HUDEP-2 (cell line): ENCODE measurements around the gene MLLT6.
A peak's percentile ranks its signal among the peaks of the same experiment; 100 is the strongest.

Experiments used
- DNase-seq, 76 experiments: peaks; one replicate each; lab custom pipeline; 2025; ENCODE audit not compliant: unreplicated experiment in 76 of 76; lab: John Stamatoyannopoulos, UW

Gene MLLT6

GRCh38 chr17:38740806-38741205 is 35.7 kb downstream of the MLLT6 start:
- no peak for DNase-seq

DNA sequence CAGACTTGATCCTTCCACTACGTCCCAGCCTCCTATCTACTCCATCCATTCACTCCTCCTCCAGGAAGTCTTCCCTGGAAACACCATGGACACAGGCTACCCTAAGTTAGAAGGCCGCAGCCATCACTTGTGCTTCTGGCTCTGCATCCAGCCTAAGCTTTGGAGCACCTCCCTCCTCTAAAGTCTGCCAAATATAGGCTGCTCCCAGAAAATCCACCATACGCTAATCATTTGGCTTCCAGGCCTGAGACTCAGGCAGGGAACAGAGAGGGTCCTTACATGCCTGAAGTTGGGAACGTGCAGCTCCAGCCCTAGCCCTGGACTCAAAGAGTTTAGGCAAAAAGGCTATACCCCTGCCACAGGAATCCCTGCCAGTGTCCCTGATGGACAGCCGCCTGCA is 36.4 kb downstream of the MLLT6 start:
- DNase-seq, result no peak

GRCh38 chr17:38741921-38742410 is 36.9 kb downstream of the MLLT6 start:
- DNase-seq, result peak in 1 of 76 experiments; percentile 13

DNA sequence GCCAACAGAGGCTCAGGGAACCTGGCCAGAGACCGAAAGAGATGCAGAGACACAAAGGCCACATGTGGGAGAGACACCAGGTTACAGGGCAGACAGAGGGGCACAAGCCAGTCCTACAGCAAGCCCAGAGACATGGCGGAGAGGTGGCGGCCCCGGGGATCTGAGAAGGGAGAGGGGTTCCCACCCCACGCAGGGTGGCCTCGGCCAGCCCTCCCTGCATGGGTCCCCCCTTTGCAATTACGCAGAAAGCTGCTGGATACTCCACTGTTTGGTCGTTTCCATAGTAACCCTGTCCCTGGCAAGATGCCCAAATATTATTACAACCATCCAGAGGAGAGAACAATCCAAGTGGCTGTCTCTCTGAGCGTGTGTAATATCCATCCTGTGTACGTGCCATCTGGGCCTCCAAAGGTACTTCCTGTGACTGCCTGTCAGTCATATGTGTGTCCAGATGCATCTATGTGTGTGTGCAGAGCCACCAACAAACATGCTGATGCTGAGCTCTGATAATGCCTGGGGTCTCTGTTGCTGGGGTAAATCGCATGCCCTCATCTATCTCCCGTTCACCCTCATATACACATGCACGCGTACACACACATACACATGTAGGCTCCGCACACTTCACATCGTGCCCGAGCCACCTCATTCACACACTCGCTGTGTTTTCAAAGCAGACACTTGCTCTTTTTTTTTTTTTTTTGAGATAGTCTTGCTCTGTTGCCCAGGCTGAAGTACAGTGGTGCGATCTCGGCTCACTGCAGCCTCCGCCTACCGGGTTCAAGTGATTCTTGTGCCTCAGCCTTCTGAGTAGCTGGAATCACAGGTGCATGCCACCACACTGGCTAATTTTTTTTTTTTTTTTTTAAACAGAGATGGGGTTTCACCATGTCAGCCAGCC is 37.6 kb downstream of the MLLT6 start:
- DNase-seq, result no peak

- DNase-seq, result no peak
Observed at GRCh38 chr17:38743556-38744171, 38.6 kb downstream of the MLLT6 start.

DNA sequence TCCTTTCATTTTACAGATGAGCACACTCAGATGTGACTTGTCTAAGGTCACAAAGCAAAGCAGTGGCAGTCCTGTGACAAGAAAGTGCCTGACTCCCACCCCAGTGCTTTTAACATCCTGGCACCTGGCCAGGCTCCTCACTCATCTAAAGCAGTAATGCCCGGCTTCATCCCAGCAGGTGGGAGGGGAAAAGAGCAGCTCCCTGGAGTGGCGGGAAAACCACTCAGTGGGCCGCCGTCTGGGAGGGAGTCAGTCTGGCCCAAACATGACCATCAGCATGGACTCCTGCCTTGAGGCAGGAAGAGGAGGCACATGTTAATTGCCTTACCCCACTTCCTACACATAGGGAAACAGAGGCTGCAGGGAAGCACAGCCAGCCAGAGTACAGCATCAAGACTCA is 40.5 kb downstream of the MLLT6 start:
- no peak for DNase-seq

- no peak for DNase-seq
Observed at GRCh38 chr17:38746004-38746848, 41.2 kb downstream of the MLLT6 start.

- DNase-seq, result no peak
Observed at GRCh38 chr17:38746849-38747462, 41.9 kb downstream of the MLLT6 start.

- DNase-seq, result no peak
Observed at GRCh38 chr17:38747463-38748148, 42.5 kb downstream of the MLLT6 start.

- DNase-seq, result peak in 16 of 76 experiments; percentile 6 to 37 (median 20)
Observed at GRCh38 chr17:38748149-38748891, 43.2 kb downstream of the MLLT6 start, which contains the start of gene PCGF2. Gene PCGF2 (minus strand): TSS chr17:38748336. CDS start chr17:38740402, 7,934 bp downstream.

DNA sequence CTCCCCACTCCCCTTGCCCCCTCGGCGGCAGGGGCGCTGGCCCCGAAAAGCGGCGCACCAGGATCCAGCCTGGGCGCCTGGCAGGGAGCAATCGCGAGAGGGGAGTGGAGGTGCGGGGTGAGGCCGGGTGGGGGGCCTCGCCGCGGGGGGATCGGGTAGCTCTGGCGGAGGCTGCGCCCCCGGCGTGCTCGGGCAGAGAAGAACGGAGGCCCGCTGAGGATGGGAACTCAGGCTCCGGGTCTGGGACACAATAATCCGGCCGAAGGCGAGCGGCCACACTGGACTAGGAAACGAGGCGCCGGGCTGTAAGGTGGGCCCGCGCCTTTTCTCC is 43.8 kb downstream of the MLLT6 start:
- DNase-seq, result no peak

DNA sequence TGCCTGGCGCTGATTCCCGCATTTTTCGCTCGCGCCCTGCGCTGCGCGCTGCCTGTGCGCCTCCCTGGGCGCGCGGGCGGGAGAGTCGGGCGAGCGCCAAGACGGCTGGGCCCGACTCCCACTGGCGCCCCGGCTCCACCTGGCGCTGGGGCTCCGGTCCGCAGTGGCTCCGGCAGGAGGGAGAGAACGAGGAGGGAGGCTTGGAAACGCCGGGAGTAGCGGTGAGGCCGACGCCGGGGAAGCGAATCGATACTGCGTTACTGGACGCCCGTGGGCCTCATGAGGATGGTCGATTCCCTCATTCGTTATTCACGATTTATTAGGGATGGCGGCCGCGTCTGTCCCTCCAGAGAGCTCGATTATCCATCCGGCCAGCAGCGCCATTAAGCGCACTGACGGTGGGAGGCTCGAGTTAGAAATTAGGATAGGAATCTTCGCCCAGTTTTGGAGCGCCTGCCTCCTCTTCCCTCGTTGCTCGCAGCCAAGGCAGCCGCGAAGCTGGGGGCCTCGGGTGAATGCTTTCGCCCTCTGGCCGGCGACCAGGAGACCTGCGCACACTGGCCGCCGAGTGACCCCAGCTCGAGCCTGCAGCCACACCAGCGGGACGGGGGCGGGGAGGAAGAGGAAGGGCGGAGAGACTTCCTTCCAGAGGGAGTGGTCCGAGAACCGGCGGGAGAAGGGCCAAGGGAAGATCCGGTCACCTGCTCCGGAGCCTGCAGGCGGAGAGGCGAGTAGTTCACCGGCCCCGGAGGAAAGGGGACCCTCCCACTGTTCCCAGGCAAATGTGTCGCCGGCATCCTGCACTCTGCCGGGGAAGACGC is 44.4 kb downstream of the MLLT6 start:
- peak in 57 of 76 experiments; percentile 15 to 74 (median 44) for DNase-seq

- DNase-seq, result no peak
Observed at GRCh38 chr17:38750044-38750311, 44.9 kb downstream of the MLLT6 start.

GRCh38 chr17:38750312-38751121 is 45.4 kb downstream of the MLLT6 start:
- DNase-seq, result peak in 23 of 76 experiments; percentile 9 to 36 (median 25)

DNA sequence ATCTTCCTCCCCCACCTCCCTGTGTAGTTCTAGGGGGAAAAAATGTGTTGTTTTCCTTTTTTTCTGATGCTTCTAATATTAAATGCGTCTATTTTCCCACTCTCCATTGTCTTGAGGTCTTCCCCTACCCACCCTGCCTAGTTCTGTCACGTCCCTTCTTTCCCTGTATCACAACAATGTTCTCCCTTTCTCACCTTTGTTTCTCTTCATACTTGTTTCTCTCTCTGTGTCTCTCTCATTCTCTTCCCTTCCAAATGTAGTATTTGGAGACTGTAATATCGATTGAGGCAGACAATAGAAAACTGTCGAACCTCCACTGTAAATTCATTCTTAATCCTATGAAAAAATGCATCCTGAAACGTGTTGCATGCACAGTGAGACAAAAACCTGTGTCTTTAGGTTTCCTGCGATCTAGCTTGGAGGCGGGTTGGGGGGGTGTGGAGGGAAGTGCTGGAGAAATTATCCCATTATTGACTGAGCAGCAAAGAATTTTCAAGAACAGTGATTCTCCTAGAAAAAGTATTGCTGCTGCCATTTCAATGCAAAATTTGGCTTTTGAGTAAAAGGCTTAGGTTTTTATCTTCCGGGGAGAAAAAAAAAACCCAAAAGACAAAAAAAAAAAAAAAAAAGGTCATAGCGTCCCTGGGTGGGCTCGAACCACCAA is 46.2 kb downstream of the MLLT6 start:
- peak in 3 of 76 experiments; percentile 29 to 47 (median 35) for DNase-seq

- peak in 63 of 76 experiments; percentile 19 to 86 (median 63) for DNase-seq
Observed at GRCh38 chr17:38751808-38752307, 46.8 kb downstream of the MLLT6 start.
